H9 (cell line): ENCODE data around the gene FRAS1. TPM values are rescaled to one million over a fixed set of nuclear protein-coding genes. Genes with fewer than 3 reads are reported as not detected.

Experiments
- DNase-seq: peaks from one replicate; pipeline ENCODE4 v3.0.0-alpha.2; 2017
- H2AFZ ChIP-seq: one replicate; pipeline ENCODE4 v1.6.1; 2013; ENCODE audit warnings: mild to moderate bottlenecking, low read length, control low read depth, moderate library complexity
- H2AK5ac ChIP-seq: 2 replicates; pipeline ENCODE4 v1.6.1; 2013; ENCODE audit warnings: low read length, control low read depth, mixed read lengths; ENCODE audit not compliant: insufficient read length
- H2BK120ac ChIP-seq: one replicate; pipeline ENCODE4 v1.6.1; 2013; ENCODE audit warnings: low read depth, mild to moderate bottlenecking, low read length, control low read depth, inconsistent platforms; ENCODE audit not compliant: poor library complexity, severe bottlenecking
- H2BK12ac ChIP-seq: 2 replicates; pipeline ENCODE4 v1.6.1; 2013; ENCODE audit warnings: low read length, control low read depth, mixed read lengths, low read depth; ENCODE audit not compliant: insufficient read length
- H2BK15ac ChIP-seq: 2 replicates; pipeline ENCODE4 v1.6.1; 2013; ENCODE audit warnings: low read depth, low read length, control low read depth
- H2BK20ac ChIP-seq: one replicate; pipeline ENCODE4 v1.6.1; 2013; ENCODE audit warnings: low read depth, mild to moderate bottlenecking, low read length, control low read depth, inconsistent platforms; ENCODE audit not compliant: poor library complexity, severe bottlenecking
- H2BK5ac ChIP-seq: 2 replicates; pipeline ENCODE4 v1.6.1; 2013; ENCODE audit warnings: low read length, control low read depth, mixed read lengths; ENCODE audit not compliant: insufficient read length
- H3K14ac ChIP-seq: 2 replicates; pipeline ENCODE4 v1.6.1; 2013; ENCODE audit warnings: low read length, control low read depth; ENCODE audit not compliant: insufficient read depth
- H3K18ac ChIP-seq: 2 replicates; pipeline ENCODE4 v1.6.1; 2013; ENCODE audit warnings: low read depth, mild to moderate bottlenecking, mixed read lengths, low read length, control low read depth; ENCODE audit not compliant: insufficient read length
- H3K23ac ChIP-seq: 2 replicates; pipeline ENCODE4 v1.6.1; 2013; ENCODE audit warnings: low read length, control low read depth, mixed read lengths, low read depth; ENCODE audit not compliant: insufficient read length
- H3K23me2 ChIP-seq: 2 replicates; pipeline ENCODE4 v1.6.1; 2013; ENCODE audit warnings: low read depth, mild to moderate bottlenecking, mixed read lengths, low read length, control low read depth; ENCODE audit not compliant: insufficient read length, poor library complexity, severe bottlenecking
- H3K27ac ChIP-seq: 2 replicates; pipeline ENCODE4 v1.5.1; 2013; ENCODE audit warnings: low read length, control low read depth, mixed read lengths, low read depth; ENCODE audit not compliant: insufficient read length
- H3K27me3 ChIP-seq: 2 replicates; pipeline ENCODE4 v1.6.1; 2013; ENCODE audit warnings: low read length, control low read depth, inconsistent platforms; ENCODE audit not compliant: insufficient read depth
- H3K4ac ChIP-seq: 2 replicates; pipeline ENCODE4 v1.6.1; 2013; ENCODE audit warnings: low read depth, mild to moderate bottlenecking, control low read depth, inconsistent platforms, low read length, moderate library complexity
- H3K4me1 ChIP-seq: 2 replicates; pipeline ENCODE4 v1.6.1; 2013; ENCODE audit warnings: low read length, control low read depth, inconsistent platforms; ENCODE audit not compliant: insufficient read depth
- H3K4me2 ChIP-seq: 2 replicates; pipeline ENCODE4 v1.6.1; 2013; ENCODE audit warnings: low read length, control low read depth, mixed read lengths; ENCODE audit not compliant: insufficient read length, insufficient read depth
- H3K56ac ChIP-seq: 2 replicates; pipeline ENCODE4 v1.6.1; 2013; ENCODE audit warnings: low read depth, mild to moderate bottlenecking, mixed read lengths, low read length, control low read depth; ENCODE audit not compliant: insufficient read length
- H3K79me1 ChIP-seq: 2 replicates; pipeline ENCODE4 v1.6.1; 2013; ENCODE audit warnings: low read depth, mild to moderate bottlenecking, moderate library complexity, low read length, control low read depth, inconsistent platforms; ENCODE audit not compliant: insufficient read depth, poor library complexity, severe bottlenecking
- H3K79me2 ChIP-seq: 2 replicates; pipeline ENCODE4 v1.6.1; 2013; ENCODE audit warnings: low read length, control low read depth, inconsistent platforms; ENCODE audit not compliant: insufficient read depth
- H3K9ac ChIP-seq: 2 replicates; pipeline ENCODE4 v1.6.1; 2013; ENCODE audit warnings: low read length, control low read depth, mixed read lengths; ENCODE audit not compliant: insufficient read length; ENCODE audit errors: extremely low read depth
- H3K9me3 ChIP-seq: one replicate; pipeline ENCODE4 v1.6.1; 2013; ENCODE audit warnings: low read depth, low read length, inconsistent platforms; ENCODE audit not compliant: control insufficient read depth
- H3T11ph ChIP-seq: one replicate; pipeline ENCODE4 v1.6.1; 2013; ENCODE audit warnings: mild to moderate bottlenecking, low read length, control low read depth, inconsistent platforms
- H4K20me1 ChIP-seq: one replicate; pipeline ENCODE4 v1.6.1; 2013; ENCODE audit not compliant: control insufficient read depth, insufficient read length, insufficient read depth
- H4K5ac ChIP-seq: 2 replicates; pipeline ENCODE4 v1.6.1; 2013; ENCODE audit warnings: low read depth, mild to moderate bottlenecking, mixed read lengths, low read length, control low read depth; ENCODE audit not compliant: insufficient read length
- H4K8ac ChIP-seq: replicated peaks from 2 replicates; pipeline ENCODE4 v1.6.1; 2013; ENCODE audit warnings: low read length, control low read depth, mixed read lengths, low read depth; ENCODE audit not compliant: insufficient read length
- H4K91ac ChIP-seq: 2 replicates; pipeline ENCODE4 v1.6.1; 2013; ENCODE audit warnings: low read depth, mild to moderate bottlenecking, moderate library complexity, mixed read lengths, low read length, control low read depth; ENCODE audit not compliant: insufficient read length
- H3K27ac Mint-ChIP-seq, 3 experiments: 2 replicates in 2 of 3; 3 replicates in 1 of 3; pipeline ENCODE4 v1.8.0; 2020 to 2021; ENCODE audit warnings: mixed read lengths in 3 of 3, mild to moderate bottlenecking in 1 of 3, moderate library complexity in 1 of 3
- H3K27me3 Mint-ChIP-seq: 2 replicates; pipeline ENCODE4 v1.8.0; 2021; ENCODE audit warnings: low read depth, mild to moderate bottlenecking, moderate library complexity, mixed read lengths
- H3K36me3 Mint-ChIP-seq, 3 experiments: 2 replicates in 2 of 3; 3 replicates in 1 of 3; pipeline ENCODE4 v1.8.0; 2020 to 2021; ENCODE audit warnings: low read depth in 3 of 3, mixed read lengths in 3 of 3; ENCODE audit not compliant: insufficient read depth in 1 of 3
- H3K4me1 Mint-ChIP-seq, 2 experiments: 2 replicates each; pipeline ENCODE4 v1.8.0; 2020; ENCODE audit warnings: mixed read lengths in 2 of 2
- H3K4me3 Mint-ChIP-seq, 2 experiments: 2 replicates in 1 of 2; 3 replicates in 1 of 2; pipeline ENCODE4 v1.8.0; 2020 to 2021; ENCODE audit warnings: mild to moderate bottlenecking in 2 of 2, mixed read lengths in 2 of 2, moderate library complexity in 1 of 2
- H3K9me3 Mint-ChIP-seq, 2 experiments: 2 replicates in 1 of 2; 3 replicates in 1 of 2; pipeline ENCODE4 v1.8.0; 2020; ENCODE audit warnings: mild to moderate bottlenecking in 2 of 2, mixed read lengths in 2 of 2, moderate library complexity in 1 of 2
- CTCF ChIP-seq: fragments of 200-600 bp; sonication (generic); conservative IDR thresholded peaks from 3 replicates; pipeline ENCODE4 v1.8.0; 2021; ENCODE audit warnings: antibody characterized with exemption, mild to moderate bottlenecking
- WGBS: extraction: QIAGEN DNeasy Blood & Tissue Kit; methylation state at CpG from one replicate; pipeline ENCODE4 v1.1.7; 2013; ENCODE audit warnings: missing lambda C conversion rate, low lambda C conversion rate, mixed read lengths; ENCODE audit not compliant: insufficient read length; ENCODE audit errors: extremely low coverage; 5-methylcytosine and 5-hydroxymethylcytosine counted together
- total RNA-seq: library from RNA; stranded (reverse); gene quantifications from 2 replicates; pipeline ENCODE4 v1.2.1, GENCODE V29; 2021

The FRAS1 gene
- total RNA-seq, 1 experiment from 2014 or later, result 58.5 TPM

- Mint-ChIP-seq H3K36me3 (peaks cover 0 to 13% (median 9%) of the 10 kb centered on the region in 3 experiments; a peak in 5 of 7 replicates), H3K4me1 (peaks cover 5 to 10% of the 10 kb centered on the region in 2 experiments), H3K4me3 (no peak overlapping the region), H3K27ac (no peak overlapping the region), H3K9me3 (peaks cover 7 to 9% of the 10 kb centered on the region in 2 experiments; a peak in 3 of 5 replicates), H3K27me3 (0 out of 2 replicates have a peak, but pooled peaks cover 2% of the 10 kb centered on the region)
- WGBS, result no CpG with 5 or more reads among the region's 1 CpG
- Histone ChIP-seq H2BK12ac (no peak overlapping the region), H4K5ac (no peak overlapping the region), H2BK20ac (no peak overlapping the region), H2BK120ac (no peak overlapping the region), H2AK5ac (no peak overlapping the region), H3K27me3 (no peaks in the 10 kb centered on the region), H4K8ac (no peak overlapping the region), H3K4ac (no peak overlapping the region), H3K27ac (no peak overlapping the region), H2BK15ac (no peak overlapping the region), H3K9ac (no peak overlapping the region), H3K56ac (no peak overlapping the region), H3K18ac (no peak overlapping the region), H3K14ac (no peak overlapping the region), H2AFZ (no peak overlapping the region), H3K4me2 (no peak overlapping the region), H3K23me2 (no peaks in the 10 kb centered on the region), H4K20me1 (no peaks in the 10 kb centered on the region), H4K91ac (no peak overlapping the region), H3T11ph (no peak overlapping the region), H3K79me1 (no peaks in the 10 kb centered on the region), H3K4me1 (no peaks in the 10 kb centered on the region), H2BK5ac (no peak overlapping the region), H3K23ac (no peak overlapping the region), H3K9me3 (no peaks in the 10 kb centered on the region), H3K79me2 (no peaks in the 10 kb centered on the region)
- no peak for TF ChIP-seq CTCF
- no peak for DNase-seq
Observed at GRCh38 chr4:78040431-78040830, 16.7 kb upstream of the FRAS1 start.
